ENCODE results near the gene HECTD4.

The HECTD4 gene

GRCh38 chr12:112219195-112219594 is 163.0 kb downstream of the HECTD4 start:
- no peak for DNase-seq (ENCODE audit: low read depth in 1 of 2, low spot score in 1 of 2)
- in situ Hi-C loops (cut with HindIII; ENCODE audit: low pct_unique_long_range_greater_than_20kb, low sequenced_read_pairs), result no loop called here
- TF ChIP-seq JUND (IDR thresholded peaks at IDR 0.05; ENCODE audit: low read depth), result no peak

GRCh38 chr12:112218150-112218549 is 164.1 kb downstream of the HECTD4 start:
- DNase-seq (ENCODE audit: low read depth in 1 of 2, low spot score in 1 of 2), result no peak
- TF ChIP-seq JUND (IDR thresholded peaks at IDR 0.05; ENCODE audit: low read depth), result no peak
- in situ Hi-C loops (cut with HindIII; ENCODE audit: low pct_unique_long_range_greater_than_20kb, low sequenced_read_pairs), result no loop called here

- in situ Hi-C loops (cut with HindIII; ENCODE audit: low pct_unique_long_range_greater_than_20kb, low sequenced_read_pairs), result no loop called here
- no peak for DNase-seq (ENCODE audit: low read depth in 1 of 2, low spot score in 1 of 2)
- TF ChIP-seq JUND (IDR thresholded peaks at IDR 0.05; ENCODE audit: low read depth), result no peak
Observed at GRCh38 chr12:112217647-112218046, 164.6 kb downstream of the HECTD4 start.

GRCh38 chr12:112216223-112216622 is 166.0 kb downstream of the HECTD4 start:
- TF ChIP-seq JUND (IDR thresholded peaks at IDR 0.05; ENCODE audit: low read depth), result no peak
- in situ Hi-C loops (cut with HindIII; ENCODE audit: low pct_unique_long_range_greater_than_20kb, low sequenced_read_pairs), result no loop called here

GRCh38 chr12:112214064-112214463 is 168.2 kb downstream of the HECTD4 start:
- no peak for DNase-seq (ENCODE audit: low read depth in 1 of 2, low spot score in 1 of 2)
- TF ChIP-seq JUND (IDR thresholded peaks at IDR 0.05; ENCODE audit: low read depth), result no peak
- in situ Hi-C loops (cut with HindIII; ENCODE audit: low pct_unique_long_range_greater_than_20kb, low sequenced_read_pairs), result no loop called here

More at GRCh38 chr12:112216223-112216622, 166.0 kb downstream of the HECTD4 start:
- DNase-seq (ENCODE audit: low read depth in 1 of 2, low spot score in 1 of 2), result no peak

GRCh38 chr12:112208301-112208910 is 173.8 kb downstream of the HECTD4 start:
- in situ Hi-C loops (cut with HindIII; ENCODE audit: low pct_unique_long_range_greater_than_20kb, low sequenced_read_pairs), result no loop called here
- DNase-seq (ENCODE audit: low read depth in 1 of 2, low spot score in 1 of 2), result no peak
- no peak for TF ChIP-seq JUND (IDR thresholded peaks at IDR 0.05; ENCODE audit: low read depth)

GRCh38 chr12:112207397-112207924 is 174.8 kb downstream of the HECTD4 start:
- in situ Hi-C loops (cut with HindIII; ENCODE audit: low pct_unique_long_range_greater_than_20kb, low sequenced_read_pairs), result no loop called here
- TF ChIP-seq JUND (IDR thresholded peaks at IDR 0.05; ENCODE audit: low read depth), result no peak
- DNase-seq (ENCODE audit: low read depth in 1 of 2, low spot score in 1 of 2), result no peak

GRCh38 chr12:112206944-112207343 is 175.3 kb downstream of the HECTD4 start:
- in situ Hi-C loops (cut with HindIII; ENCODE audit: low pct_unique_long_range_greater_than_20kb, low sequenced_read_pairs), result no loop called here
- TF ChIP-seq JUND (IDR thresholded peaks at IDR 0.05; ENCODE audit: low read depth), result no peak
- DNase-seq (ENCODE audit: low read depth in 1 of 2, low spot score in 1 of 2), result no peak

GRCh38 chr12:112199136-112199535 is 183.1 kb downstream of the HECTD4 start:
- no peak for DNase-seq (ENCODE audit: low read depth in 1 of 2, low spot score in 1 of 2)
- in situ Hi-C loops (cut with HindIII; ENCODE audit: low pct_unique_long_range_greater_than_20kb, low sequenced_read_pairs), result no loop called here
- no peak for TF ChIP-seq JUND (IDR thresholded peaks at IDR 0.05; ENCODE audit: low read depth)

- peak; percentile 81 to 85 for DNase-seq (ENCODE audit: low read depth in 1 of 2, low spot score in 1 of 2)
- no peak for TF ChIP-seq JUND (IDR thresholded peaks at IDR 0.05; ENCODE audit: low read depth)
- in situ Hi-C loops (cut with HindIII; ENCODE audit: low pct_unique_long_range_greater_than_20kb, low sequenced_read_pairs), result no loop called here
Observed at GRCh38 chr12:112198120-112198733, 184.0 kb downstream of the HECTD4 start.

GRCh38 chr12:112196196-112196875 is 185.9 kb downstream of the HECTD4 start:
- no peak for TF ChIP-seq JUND (IDR thresholded peaks at IDR 0.05; ENCODE audit: low read depth)
- DNase-seq (ENCODE audit: low read depth in 1 of 2, low spot score in 1 of 2), result no peak
- in situ Hi-C loops (cut with HindIII; ENCODE audit: low pct_unique_long_range_greater_than_20kb, low sequenced_read_pairs), result no loop called here

GRCh38 chr12:112194601-112195247 is 187.5 kb downstream of the HECTD4 start:
- DNase-seq (ENCODE audit: low read depth in 1 of 2, low spot score in 1 of 2), result no peak
- no peak for TF ChIP-seq JUND (IDR thresholded peaks at IDR 0.05; ENCODE audit: low read depth)
- in situ Hi-C loops (cut with HindIII; ENCODE audit: low pct_unique_long_range_greater_than_20kb, low sequenced_read_pairs), result no loop called here

- no peak for TF ChIP-seq JUND (IDR thresholded peaks at IDR 0.05; ENCODE audit: low read depth)
- in situ Hi-C loops (cut with HindIII; ENCODE audit: low pct_unique_long_range_greater_than_20kb, low sequenced_read_pairs), result no loop called here
- no peak for DNase-seq (ENCODE audit: low read depth in 1 of 2, low spot score in 1 of 2)
Observed at GRCh38 chr12:112192475-112192874, 189.8 kb downstream of the HECTD4 start.

Data from T47D (cell line).